ENCODE data around the gene TMPRSS2.

The TMPRSS2 gene

DNA sequence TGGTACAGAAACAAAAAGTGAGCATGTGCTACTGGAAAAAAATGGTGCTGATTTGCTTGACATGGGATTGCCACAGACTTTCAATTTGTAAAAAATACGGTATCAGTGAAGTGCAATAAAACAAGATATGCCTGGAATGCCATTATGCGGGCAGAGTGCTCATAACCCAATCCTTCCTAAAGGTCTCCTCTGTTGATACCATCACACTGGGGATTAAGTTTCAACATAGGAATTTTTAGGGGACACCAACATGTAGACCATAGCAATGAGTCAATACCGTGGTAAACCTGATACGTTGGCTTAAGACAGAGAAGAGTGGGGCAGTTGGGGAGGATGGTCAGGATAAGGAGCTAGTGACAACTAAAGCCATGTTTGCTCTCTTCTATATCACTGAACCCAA is 61.4 kb downstream of the TMPRSS2 start:
- FAIRE-seq: no peak

DNA sequence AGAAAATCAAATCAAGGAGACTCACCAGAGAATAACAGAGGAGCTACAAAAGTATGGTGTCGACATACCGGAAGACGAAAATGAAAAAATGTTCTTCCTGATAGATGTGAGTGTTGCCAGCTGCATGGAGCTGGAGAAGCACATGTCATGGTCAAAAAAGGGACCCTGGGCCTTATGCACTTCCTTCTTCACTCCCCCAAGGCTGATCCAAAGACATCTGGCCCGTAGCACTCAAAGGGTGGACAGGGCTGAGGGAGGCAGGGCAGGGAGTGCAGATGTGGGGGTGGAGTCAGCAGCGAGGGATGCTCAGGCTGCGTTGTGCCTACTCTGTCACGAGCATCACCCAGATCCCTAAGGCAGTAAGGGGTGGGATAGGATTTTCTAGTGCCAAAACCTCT is 62.5 kb downstream of the TMPRSS2 start:
- FAIRE-seq: no peak

DNA sequence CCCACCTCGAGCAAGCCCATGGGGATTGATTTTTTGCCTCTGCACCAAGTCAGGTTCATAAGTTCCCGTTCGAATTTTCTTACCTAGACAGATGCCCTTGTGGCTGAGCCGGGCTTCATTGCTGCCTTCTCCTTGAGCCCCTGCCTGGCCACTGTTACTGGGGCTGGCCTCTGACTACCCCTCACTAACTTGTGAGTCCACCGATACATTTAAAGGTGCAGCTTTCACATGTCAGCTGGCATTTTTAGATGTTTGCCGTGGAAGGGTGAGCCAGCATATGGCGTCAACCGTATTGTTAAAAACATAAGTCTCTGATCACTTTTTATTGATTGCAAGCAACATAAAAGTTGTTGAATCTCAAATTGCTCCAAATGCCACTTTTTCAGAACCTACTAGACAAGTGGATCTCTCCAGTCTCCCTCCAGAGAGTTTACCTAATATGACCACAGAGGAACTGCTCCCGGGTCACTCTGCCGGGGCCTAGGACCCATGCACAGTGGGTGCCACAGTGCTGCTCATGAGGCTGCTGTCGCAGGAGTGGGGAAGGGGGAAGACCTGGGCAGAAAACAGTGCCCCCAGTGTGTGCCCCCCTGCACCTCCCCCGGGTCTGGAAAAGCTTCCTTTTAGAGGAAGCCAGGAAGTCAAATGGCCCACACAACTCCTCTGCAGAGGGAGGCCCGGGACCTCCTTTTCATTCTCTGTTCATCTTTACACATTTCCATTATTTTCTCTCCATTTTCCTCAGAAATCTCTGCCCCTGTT is 63.1 kb downstream of the TMPRSS2 start:
- FAIRE-seq: no peak

DNA sequence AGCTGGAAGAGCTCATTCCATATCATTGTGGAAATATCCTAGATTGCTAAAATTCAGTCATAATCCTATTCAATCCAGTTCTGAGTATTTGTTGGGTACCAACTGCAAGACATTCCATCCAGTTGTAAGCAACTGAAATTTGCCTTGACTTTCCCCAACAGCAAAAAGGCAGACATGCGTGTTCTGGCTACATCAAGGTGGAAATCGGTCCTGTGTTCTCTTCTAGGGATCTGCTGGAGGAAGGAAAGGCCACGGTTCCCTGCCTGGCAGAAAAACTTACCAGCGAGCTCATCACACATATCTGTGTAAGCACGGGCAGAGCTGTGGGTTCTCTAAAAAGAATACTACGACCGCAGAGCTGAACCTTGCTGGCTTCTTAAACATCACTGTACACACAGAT is 64.4 kb downstream of the TMPRSS2 start:
- no peak for FAIRE-seq

DNA sequence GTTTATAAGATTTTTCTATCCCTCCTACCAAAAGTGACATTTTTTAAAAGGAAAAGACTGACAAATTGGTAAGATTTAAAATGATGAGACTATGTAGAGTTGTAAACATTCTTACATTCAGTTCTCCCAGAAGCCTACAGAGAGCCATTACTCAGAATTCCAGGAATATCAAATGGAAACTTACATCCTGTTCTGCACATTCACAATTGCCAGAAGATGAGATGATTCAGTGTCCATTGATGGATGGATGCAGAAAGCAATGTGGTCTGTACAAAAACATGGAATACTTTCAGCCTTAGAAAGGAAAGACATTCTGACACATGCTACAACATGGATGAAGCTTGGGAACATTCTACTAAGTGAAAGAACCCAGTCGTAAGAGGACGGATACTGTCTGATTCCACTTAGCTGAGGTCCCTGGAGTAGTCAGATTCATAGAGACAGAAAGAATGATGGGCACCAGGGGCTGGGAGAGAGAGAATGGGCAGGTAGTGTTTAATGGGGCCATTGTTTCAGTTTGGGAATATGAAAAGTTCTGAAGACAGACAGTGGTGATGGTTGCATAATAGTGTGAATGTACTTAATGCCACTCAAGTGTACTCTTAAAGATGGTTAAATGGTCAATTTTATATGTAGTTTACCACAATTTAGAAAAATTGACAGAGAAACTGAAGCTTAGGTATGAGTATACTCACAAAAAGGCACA is 65.3 kb downstream of the TMPRSS2 start:
- FAIRE-seq: no peak

DNA sequence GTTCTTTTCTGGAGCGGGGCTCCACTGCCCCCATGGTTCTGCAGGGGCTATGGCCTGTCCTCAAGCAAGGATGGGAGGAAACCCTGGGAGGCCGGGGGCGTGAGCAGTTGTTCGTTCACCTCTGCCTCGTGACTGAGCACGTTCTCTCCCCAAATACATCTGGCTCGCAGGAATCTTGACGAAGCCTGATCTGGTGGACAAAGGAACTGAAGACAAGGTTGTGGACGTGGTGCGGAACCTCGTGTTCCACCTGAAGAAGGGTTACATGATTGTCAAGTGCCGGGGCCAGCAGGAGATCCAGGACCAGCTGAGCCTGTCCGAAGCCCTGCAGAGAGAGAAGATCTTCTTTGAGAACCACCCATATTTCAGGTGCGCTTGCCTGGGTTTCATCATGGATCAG is 66.4 kb downstream of the TMPRSS2 start:
- FAIRE-seq: no peak

DNA sequence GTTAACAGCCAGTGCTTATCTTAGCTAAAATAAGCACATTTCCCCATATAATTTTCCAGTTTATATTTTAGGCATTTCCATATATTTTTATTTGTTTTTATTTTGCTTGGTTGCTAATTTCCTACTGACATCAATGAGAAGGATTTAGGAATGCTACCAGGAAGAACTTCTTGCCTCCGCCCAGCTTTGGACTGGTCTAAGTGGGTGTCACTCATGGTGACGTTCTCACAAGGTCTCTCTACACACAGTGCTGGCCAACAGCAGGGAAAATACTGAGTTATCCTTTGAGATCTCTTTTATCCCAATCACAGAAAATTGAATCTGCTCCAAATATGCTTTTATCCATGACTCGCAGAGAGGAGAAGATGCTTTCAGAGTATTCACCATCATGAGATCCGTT is 68.7 kb downstream of the TMPRSS2 start:
- no peak for FAIRE-seq

DNA sequence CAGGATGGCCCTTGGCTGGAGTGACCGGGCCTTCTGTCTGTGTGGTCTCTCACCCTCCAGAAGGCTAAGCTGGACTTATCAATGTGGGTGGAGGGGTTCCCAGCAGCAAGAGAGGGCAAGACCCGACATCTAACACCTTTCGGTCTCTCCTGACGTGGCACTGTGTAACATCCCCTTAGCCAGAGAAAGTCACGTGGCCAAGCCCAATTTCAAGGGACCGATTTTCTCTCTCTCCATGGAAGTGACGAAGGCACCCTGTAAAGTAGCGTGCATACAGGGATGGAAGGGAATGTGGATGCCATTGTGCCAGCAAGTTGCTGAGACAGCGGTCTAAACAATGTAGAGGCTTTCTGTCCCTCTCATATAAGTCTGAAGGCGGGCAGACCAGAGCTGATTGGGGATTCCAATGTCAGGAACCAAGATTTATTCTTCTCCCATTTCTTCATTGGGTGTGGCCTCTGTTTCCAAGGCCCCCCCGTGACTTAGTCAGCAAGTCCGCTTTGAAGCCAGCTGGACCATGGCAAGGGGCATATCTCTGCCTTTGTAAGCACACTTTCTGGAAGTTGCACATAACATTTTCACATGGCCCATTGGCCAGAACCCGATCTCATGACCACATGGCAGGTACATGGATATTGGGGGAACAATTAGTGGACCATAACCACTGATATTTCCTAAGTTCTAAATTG is 69.4 kb downstream of the TMPRSS2 start:
- FAIRE-seq: no peak

DNA sequence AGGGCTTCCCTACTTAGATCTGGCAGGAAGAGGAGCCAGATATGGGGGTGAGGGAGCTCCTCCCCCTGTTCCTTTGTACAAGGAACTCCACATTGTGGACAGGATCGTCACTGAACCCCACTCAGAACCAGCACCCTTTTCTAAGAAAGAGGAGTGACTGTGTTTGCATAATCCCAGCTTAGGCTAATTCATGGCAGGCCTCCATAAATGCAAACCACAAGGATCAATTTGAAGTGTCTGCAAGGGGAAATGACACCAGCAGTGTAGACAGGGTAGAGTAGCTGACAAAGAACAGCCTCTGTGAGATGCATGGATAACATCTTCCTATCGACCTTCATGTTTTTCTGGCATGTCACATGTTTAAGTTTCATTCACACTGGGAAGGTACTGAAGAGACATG is 70.2 kb downstream of the TMPRSS2 start:
- FAIRE-seq: no peak

DNA sequence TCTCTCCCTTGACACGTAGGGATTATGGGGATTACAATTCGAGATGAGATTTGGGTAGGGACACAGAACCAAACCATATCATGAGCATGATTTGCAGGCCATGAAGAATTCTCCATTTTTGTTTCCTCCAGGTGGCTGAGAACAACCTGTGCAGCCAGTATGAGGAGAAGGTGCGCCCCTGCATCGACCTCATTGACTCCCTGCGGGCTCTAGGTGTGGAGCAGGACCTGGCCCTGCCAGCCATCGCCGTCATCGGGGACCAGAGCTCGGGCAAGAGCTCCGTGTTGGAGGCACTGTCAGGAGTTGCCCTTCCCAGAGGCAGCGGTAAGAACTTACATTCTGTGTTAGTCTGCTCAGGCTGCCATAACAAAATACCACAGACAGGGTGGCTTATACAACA is 72.3 kb downstream of the TMPRSS2 start:
- no peak for FAIRE-seq

DNA sequence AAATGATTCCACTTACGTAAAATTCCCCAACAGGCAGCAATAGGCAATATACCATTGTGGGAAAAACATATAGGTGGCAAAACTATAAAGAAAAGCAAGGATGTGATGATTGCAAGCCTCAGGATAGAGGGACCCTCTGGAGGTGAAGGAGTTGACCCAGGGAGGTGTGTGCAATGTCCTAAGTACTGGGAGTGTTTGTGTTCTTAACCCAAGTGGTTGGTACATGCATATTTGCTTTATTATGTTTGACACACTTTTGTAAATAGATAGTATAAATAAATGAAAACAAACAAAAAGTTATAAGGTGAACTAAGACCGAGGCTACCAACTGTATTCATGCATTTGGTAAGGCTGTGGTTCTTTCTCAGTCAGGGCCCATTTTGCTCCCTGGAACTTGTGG is 74.4 kb downstream of the TMPRSS2 start:
- FAIRE-seq: no peak

DNA sequence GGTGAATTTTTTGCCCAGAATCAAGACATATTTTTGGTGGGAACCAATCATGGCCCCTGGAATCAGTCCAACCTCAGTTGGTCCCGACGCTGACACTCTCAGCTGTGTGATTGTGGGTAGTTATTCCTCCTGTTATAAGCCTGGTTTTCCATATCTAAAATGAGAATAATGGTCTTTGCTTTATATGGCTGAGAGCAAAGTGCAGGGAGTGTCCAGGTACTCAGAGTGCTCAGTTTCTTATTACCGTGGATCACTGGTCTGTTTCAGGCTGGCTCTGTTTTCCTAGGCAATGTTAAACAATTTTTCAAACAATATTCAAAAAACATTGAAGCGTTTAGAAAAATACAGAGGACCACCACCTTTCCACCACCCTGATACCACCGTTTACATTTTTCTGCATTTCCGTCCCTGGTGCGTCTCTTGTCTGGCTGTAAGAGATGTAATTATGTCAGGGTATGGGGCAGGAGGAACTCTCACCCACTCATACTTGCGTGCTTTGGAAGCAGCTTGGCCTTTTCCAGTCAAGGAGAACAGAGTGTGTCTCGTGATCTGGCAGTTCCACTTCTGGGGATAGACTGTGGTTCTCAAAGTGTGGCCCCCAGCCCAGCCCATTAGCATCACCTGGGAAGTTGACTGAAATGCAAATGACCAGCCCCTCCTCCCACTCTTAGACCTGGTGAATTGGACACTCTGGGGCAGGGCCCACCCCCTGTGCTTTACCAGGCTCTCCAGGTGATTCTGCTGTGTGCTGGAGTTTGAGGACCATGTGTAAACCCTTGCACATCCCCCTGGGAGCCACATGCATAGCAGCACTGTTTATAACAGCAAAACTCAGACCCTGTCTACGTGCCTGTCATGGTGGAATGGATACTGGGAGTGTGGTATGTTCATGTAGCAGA is 75.1 kb downstream of the TMPRSS2 start:
- FAIRE-seq: no peak

DNA sequence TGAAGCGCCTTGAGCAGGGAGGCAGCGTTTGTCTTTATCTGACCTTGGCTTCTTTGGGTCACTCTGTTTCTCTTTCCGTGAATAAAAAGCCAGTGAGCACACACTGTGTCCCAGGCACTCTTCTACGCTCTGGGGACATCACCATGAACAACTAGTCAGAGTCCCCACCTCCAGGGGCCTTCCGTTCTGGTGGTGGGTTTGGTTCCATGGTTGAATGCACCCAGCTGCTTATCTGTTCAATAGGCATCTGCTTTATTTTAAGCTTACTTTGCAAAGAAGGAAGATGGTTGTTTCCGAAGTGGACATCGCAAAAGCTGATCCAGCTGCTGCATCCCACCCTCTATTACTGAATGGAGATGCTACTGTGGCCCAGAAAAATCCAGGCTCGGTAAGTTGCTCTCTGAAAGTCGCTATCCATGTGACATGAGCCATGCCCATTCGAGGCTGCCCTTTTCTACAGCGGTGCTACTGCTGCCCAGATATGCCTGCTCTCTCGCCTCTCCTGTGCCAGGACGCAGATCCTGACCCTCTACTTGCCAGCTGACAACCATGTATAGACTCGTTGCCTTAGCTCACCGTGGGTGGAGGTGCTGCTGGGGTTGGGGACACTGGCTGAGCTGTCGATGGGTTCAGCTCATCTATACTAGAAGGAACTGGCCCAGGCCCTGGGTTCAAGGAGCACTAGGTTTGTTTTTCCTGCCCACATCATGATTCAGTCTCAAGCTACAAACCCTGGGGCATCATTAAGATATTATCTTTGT is 76.0 kb downstream of the TMPRSS2 start:
- no peak for FAIRE-seq

DNA sequence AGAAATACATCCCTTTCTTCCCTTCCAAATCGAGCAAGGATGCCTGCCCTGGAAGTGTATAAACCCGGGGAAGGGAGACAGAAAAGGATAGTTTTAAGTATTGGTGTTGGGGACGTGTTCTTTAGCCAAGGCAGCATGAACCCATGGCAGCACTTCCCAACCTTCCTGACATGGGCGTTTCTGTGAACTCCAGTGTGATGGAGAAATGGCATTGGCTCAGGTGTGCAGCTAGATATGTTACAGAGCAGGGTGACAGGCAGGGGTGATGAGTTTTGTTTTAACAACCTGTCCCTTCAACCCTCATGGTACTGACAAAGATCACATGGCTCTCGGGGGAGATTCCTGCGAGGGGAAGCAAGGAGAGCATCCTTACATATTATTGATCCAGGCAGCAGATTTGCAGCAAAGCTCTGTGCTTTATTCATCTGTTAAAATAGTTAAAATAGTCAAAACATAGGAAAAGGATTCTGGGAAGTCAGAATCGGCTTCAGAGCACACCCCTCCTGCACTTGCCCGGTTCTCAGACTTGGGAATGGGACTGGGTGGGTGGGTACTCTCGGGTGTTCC is 78.0 kb downstream of the TMPRSS2 start:
- no peak for FAIRE-seq

DNA sequence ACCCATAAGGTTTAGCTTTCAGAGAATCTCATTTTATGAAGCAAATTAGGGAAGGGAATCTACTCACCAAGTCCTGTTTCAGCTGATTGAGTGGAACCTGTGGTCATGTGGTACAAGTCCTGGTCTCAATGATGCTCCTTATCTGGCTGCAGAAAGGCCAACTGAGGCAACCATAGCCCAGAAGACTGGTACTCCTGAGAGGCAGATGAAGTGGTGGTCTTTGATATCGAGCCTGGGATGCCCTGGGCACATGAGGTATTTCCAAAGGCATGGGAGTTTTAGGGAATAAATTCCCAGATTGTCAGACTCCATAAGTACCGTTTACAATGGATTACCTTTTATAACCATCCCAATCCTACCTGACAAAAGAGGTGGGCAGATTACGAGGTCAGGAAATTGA is 78.7 kb downstream of the TMPRSS2 start:
- FAIRE-seq: no peak

DNA sequence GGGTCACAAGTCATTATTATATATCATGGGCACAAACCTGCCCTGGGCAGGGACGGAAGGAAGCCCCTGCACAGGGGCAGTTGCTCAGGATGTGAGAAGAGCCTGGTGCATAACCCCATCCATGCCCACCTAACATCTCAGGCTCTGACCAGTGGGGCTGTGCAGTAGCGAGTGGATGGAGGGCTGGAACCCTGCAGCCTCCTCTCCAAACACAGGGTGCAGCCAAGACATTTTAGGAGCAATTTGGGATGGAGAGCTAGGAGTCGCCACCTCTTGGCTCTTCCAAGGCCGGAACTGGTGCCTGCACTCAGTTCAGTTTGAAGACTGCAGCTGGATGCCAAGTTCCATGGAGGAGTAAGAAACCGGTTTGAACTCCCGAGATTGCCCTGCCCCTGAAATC is 79.1 kb downstream of the TMPRSS2 start:
- FAIRE-seq: no peak

DNA sequence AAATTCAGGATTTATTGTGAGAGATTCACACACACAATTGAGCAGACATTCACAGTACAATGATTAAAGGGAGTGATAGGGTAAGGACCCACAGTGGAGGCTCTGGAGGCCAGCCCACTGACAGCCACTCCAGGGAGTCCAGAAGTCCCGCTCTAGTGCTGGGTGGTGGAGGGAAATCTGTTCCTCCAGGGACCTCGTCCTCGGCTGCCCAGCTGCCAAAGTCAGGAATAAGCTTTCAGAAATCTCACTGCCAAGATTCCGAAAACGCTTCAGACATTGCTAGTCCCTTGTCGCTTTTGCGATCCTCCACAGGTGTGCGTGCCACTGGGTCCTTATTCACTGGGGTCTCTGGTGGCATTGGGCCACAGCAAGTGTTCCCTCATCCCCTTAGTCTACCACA is 79.6 kb downstream of the TMPRSS2 start:
- no peak for FAIRE-seq

DNA sequence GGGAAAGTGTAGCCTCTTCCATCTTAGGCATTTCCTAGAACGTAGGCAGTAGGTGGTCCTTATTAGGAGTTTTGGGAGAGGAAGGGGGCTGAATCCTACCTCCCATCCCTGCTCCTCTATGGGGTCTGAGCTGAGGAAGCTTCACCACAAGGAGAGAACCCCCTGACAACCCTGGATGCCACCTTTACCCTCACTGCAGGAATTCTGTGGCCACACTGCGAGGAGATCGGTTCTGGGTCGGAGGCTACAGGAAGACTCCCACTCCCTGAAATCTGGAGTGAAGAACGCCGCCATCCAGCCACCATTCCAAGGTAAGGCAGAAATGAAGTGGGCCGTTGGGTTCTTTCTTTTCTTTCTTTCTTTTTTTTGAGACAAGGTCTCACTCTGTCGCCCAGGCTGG is 80.4 kb downstream of the TMPRSS2 start:
- no peak for FAIRE-seq

DNA sequence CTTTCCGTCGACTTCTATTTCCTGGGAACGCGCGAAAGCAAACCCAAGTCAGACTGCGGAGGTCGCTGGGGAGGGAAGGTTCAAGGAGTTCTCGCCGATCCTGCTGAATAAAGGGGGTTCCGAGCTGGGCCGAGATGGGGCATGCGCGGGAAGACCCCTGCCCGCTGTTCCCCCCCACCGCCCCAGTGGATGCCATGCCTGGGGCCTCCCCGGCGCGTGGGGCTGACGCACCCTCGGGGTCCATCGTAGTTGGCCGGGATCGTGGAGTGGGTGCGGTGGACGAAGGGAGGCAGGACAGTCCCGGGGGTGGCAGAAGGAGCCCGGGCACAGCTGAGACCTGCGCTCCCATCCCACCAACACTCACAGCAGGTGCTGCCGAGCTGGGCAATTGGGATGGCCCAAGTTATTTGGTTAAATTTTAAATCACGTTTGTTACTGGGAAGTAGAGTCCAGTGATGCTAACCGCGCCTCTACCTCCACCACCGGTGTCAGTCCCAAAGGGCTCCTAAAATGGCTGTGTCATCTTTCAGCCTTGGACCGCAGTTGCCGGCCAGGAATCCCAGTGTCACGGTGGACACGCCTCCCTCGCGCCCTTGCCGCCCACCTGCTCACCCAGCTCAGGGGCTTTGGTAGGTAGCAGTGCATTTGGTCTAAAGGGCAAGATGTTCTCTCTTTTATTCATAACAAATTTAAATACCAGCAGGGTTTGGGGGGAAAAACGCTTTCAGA is 81.1 kb downstream of the TMPRSS2 start:
- no peak for FAIRE-seq

DNA sequence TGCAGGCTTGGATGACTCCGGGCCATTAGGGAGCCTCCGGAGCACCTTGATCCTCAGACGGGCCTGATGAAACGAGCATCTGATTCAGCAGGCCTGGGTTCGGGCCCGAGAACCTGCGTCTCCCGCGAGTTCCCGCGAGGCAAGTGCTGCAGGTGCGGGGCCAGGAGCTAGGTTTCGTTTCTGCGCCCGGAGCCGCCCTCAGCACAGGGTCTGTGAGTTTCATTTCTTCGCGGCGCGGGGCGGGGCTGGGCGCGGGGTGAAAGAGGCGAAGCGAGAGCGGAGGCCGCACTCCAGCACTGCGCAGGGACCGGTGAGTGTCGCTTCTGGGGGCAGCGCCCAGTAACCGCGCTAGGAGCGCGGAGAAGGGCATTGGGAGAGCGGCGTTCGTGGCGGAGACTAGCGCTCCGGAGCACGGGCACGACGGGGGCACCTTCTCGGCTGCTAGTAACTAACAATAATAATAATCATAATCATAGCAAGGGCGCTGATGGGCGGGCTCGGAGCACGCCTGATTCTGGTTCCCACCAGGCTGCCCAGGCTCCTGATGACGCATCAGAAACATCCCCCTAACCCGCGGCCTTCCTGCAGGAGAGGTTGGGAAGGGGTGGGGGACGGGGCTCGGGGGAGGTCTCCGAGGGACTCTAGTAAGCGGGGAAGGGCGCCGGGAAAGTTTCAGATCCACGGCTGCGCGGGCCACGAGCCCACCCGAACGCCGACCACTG is 81.8 kb downstream of the TMPRSS2 start, which contains the start of gene MX1:
Gene MX1, plus strand, starts transcription at position 286 of the 722 bp plus-strand sequence. CDS start 5,832 bp downstream, outside the sequence.
- no peak for FAIRE-seq
